Esophagus muscularis mucosa (tissue), 4 donors: Measurements from ENCODE around the gene ST3GAL3. TPM values are rescaled to one million over a fixed set of nuclear protein-coding genes. Genes with fewer than 3 reads are reported as not detected.

Source experiments
- DNase-seq: peaks from one replicate; pipeline ENCODE4 v3.0.0-alpha.2; 2017; ENCODE audit errors: extremely low spot score
- H3K27ac ChIP-seq, 4 donors: fragments of 200-600 bp; sonication (generic); replicated peaks in 1 of 4; 1 replicate in 3 of 4; 2 replicates in 1 of 4; pipeline ENCODE4 v1.5.1; 2016 to 2019; ENCODE audit warnings: mild to moderate bottlenecking in 1 of 4
- H3K27me3 ChIP-seq, 4 donors: fragments of 200-600 bp; sonication (generic); one replicate each; pipeline versions ENCODE4 v1.5.1 to v1.6.0; 2016 to 2019
- H3K36me3 ChIP-seq, 4 donors: fragments of 200-600 bp; sonication (generic); one replicate each; pipeline ENCODE4 v1.5.1; 2016 to 2019
- H3K4me1 ChIP-seq, 4 donors: fragments of 200-600 bp; sonication (generic); one replicate each; pipeline ENCODE4 v1.5.1; 2016 to 2019
- H3K4me3 ChIP-seq, 4 donors: fragments of 200-600 bp; sonication (generic); 1 replicate in 2 of 4; 2 replicates in 2 of 4; pipeline ENCODE4 v1.5.1; 2016 to 2019; ENCODE audit warnings: mild to moderate bottlenecking in 4 of 4, moderate library complexity in 1 of 4
- H3K9me3 ChIP-seq, 4 donors: fragments of 200-600 bp; sonication (generic); 1 replicate in 3 of 4; 2 replicates in 1 of 4; pipeline ENCODE4 v1.5.1; 2016 to 2019
- EP300 ChIP-seq: sonication (generic); formaldehyde crosslinking; IDR thresholded peaks from one replicate; pipeline ENCODE4 v1.6.1; 2017; ENCODE audit warnings: antibody characterized with exemption
- POLR2A ChIP-seq: fragments of 450-650 bp; IDR thresholded peaks from one replicate; pipeline ENCODE4 v1.6.1; 2017; ENCODE audit warnings: antibody characterized with exemption, moderate library complexity, mild to moderate bottlenecking, low read depth
- POLR2AphosphoS5 ChIP-seq, 2 donors: sonication (generic); formaldehyde crosslinking; IDR thresholded peaks; one replicate each; pipeline ENCODE4 v1.6.1; 2017; ENCODE audit warnings: antibody characterized with exemption in 2 of 2
- WGBS: methylation state at CpG from one replicate; pipeline ENCODE4 v1.1.5; 2018; 5-methylcytosine and 5-hydroxymethylcytosine counted together
- intact Hi-C: fragments of 100-400 bp; cut with DNase I; formaldehyde crosslinking; loops from one replicate; pipeline ENCODE4 v1.15.1; 2023
- total RNA-seq, 4 donors: library from RNA; depleted of rRNA; stranded (reverse); fragments of >200 nt; gene quantifications; one replicate each; pipeline versions ENCODE4 v1.1.0 to v1.2.1, GENCODE V29; 2016
- TF ChIP-seq, protein P1 (sequence below), 3 experiments: fragments of 200-600 bp in 2 of 3; fragments of 450-650 bp in 1 of 3; sonication (generic) in 2 of 3; IDR thresholded peaks; one replicate each; pipeline ENCODE4 v1.5.1; 2017 to 2019; ENCODE audit warnings: antibody characterized with exemption in 3 of 3, mild to moderate bottlenecking in 2 of 3, moderate library complexity in 1 of 3

The ST3GAL3 gene
- total RNA-seq, 4 donors from 2014 or later, result 23.3 to 37.1 (median 30.1) TPM

DNA sequence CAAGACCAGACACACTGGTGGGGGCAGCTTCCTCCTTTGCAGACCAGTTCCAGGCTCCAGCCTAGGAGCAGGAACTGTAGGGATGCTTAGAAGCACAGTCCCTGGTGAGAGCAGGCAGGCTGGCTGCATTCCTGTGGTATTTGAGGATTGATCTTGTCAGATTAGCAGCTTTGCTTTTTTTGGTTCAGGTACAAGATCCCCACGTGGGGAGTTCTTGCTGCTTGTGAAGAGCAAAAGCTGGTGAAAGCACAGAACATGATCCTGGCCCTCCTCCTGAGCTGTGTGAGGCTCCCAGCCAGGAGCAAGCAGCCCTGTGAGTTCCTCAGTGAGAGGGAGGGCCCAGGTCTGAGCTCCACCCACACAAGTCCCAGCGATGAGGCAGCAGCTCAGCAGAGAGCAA lies 151.0 kb downstream of the ST3GAL3 start:
- intact Hi-C loops, result no loop called here
- Histone ChIP-seq H3K27me3 (no peaks in the 10 kb centered on the region), H3K9me3 (no peaks in the 10 kb centered on the region), H3K4me1 (peaks cover 8 to 47% (median 40%) of the 10 kb centered on the region in 4 donors), H3K36me3 (peaks cover 0 to 11% (median 0%) of the 10 kb centered on the region in 4 donors), H3K27ac (peak overlapping the region; percentile 71 to 81 (median 76)), H3K4me3 (no peak overlapping the region)
- 31% methylated on average over 2 of the region's 2 CpGs for WGBS
- DNase-seq, result no peak
- peak in 1 of 2 donors; percentile 73 for TF ChIP-seq POLR2AphosphoS5 (IDR thresholded peaks at IDR 0.05)
- no peak for TF ChIP-seq POLR2A

DNA sequence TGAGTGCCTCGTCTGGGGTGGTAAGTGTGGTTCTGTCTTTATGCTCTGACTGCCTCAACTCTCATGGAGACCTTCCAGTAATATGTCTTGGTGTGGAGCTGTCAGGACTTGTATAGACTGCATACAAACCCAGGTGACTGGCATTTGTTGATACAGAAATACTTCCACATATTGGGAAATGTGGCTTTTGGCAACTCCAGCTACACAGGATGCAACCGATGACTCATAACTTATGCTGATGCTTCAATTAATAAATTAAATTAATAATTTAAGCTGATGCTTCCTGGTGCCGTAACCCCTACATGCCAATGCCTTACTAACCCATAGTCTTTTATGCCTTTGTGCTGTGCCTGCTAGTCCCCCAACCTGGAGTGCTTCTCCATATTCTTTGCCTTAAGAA lies 154.0 kb downstream of the ST3GAL3 start:
- Histone ChIP-seq H3K27me3 (no peaks in the 10 kb centered on the region), H3K4me1 (peaks cover 14 to 71% (median 60%) of the 10 kb centered on the region in 4 donors), H3K9me3 (no peaks in the 10 kb centered on the region), H3K27ac (no peak overlapping the region), H3K36me3 (peaks cover 0 to 4% (median 0%) of the 10 kb centered on the region in 4 donors), H3K4me3 (no peak overlapping the region)
- WGBS, result 63% methylated on average over 3 of the region's 3 CpGs
- intact Hi-C loops, result no loop called here
- TF ChIP-seq POLR2A (no peak), EP300 (no peak), POLR2AphosphoS5 (IDR thresholded peaks at IDR 0.05) (no peak)
- TF ChIP-seq, protein P1, sequence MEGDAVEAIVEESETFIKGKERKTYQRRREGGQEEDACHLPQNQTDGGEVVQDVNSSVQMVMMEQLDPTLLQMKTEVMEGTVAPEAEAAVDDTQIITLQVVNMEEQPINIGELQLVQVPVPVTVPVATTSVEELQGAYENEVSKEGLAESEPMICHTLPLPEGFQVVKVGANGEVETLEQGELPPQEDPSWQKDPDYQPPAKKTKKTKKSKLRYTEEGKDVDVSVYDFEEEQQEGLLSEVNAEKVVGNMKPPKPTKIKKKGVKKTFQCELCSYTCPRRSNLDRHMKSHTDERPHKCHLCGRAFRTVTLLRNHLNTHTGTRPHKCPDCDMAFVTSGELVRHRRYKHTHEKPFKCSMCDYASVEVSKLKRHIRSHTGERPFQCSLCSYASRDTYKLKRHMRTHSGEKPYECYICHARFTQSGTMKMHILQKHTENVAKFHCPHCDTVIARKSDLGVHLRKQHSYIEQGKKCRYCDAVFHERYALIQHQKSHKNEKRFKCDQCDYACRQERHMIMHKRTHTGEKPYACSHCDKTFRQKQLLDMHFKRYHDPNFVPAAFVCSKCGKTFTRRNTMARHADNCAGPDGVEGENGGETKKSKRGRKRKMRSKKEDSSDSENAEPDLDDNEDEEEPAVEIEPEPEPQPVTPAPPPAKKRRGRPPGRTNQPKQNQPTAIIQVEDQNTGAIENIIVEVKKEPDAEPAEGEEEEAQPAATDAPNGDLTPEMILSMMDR (IDR thresholded peaks at IDR 0.05), result no peak
- DNase-seq, result no peak

DNA sequence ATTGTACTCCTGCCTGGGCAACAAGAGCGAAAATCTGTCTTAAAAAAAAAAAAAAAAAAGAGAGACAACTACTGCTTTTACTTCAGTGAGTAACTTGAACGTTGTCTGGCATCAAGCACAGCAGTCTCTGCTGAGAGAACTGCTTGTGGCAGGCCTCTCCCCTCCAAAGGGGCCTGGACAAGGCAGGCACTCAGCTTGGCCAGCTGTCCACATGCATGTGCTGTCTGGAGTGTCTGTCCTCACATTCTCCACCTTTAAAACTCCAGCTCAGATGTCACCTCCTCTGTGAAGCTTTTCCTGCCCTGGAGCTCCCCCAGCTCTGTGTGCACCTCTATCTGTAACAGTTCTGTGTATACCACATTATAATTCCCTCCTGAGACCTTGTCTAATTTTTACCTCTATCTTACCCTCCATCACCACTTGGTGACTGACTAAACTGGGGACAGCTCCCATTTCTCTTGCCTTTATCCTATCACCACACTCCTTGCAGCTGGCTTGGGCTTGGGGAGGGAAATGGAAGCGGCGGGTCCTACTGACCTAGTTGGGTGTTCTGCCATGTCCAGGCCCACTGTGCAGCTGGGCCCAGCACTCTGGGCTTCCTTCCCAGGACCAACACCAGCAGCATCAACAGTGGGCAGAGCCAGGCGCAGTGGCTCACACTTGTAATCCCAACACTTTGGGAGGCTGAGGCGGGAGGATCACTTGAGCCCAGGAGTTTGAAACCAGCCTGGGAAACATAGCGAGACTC lies 154.8 kb downstream of the ST3GAL3 start:
- 93% methylated on average over 7 of the region's 7 CpGs for WGBS
- TF ChIP-seq, protein P1 (IDR thresholded peaks at IDR 0.05), result no peak
- TF ChIP-seq POLR2AphosphoS5 (IDR thresholded peaks at IDR 0.05) (no peak), EP300 (no peak), POLR2A (no peak)
- H3K27ac ChIP-seq, result no peak overlapping the region
- H3K36me3 ChIP-seq, result peaks cover 0 to 4% (median 0%) of the 10 kb centered on the region in 4 donors
- peaks cover 14 to 77% (median 62%) of the 10 kb centered on the region in 4 donors for H3K4me1 ChIP-seq
- H3K27me3 ChIP-seq, result no peaks in the 10 kb centered on the region
- DNase-seq, result no peak
- no peak overlapping the region for H3K4me3 ChIP-seq
- intact Hi-C loops, result no loop called here
- no peaks in the 10 kb centered on the region for H3K9me3 ChIP-seq

DNA sequence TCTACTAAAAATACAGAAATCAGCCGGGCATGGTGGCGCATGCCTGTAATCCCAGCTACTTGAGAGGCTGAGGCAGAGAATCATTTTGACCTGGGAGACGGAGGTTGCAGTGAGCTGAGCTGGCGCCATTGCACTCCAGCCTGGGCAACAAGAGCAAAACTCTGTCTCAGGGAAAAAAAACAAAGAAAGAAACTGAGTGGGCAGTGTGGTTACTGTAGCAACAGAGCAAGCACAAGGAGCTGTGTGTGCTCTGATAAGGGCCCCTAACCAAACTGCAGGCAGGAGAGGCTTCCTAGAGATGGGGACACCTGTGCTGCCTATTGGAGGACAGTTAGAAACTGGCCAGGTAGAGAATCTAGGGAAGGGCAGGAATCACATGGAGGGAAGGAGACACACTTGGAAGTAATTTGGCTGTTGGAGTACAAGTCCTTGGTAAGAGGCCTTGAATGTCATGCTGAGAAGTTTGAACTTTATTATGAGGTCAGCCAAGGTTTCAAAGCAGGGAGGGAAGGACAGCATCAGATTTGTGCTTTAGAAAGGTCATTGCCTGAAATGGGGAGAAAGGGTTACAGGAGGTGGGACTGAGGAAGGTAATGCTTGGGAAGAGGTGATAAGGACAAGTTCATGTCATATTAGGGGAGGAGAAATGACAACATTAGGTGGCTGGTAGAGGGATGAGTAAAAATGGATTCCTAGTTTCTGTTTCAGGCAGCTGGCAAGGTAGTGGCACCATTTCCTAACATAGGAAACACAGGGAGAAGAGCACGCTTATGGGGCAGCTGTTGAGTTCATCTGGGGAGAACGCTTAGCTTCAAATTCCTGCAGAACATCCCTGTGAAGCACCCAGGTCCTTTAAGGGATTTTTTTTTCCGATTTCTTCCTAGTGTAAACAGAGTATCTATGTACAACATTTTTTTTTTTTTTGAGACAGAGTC lies 157.0 kb downstream of the ST3GAL3 start:
- Histone ChIP-seq H3K4me3 (no peak overlapping the region), H3K4me1 (peaks cover 23 to 82% (median 66%) of the 10 kb centered on the region in 4 donors), H3K27me3 (no peaks in the 10 kb centered on the region), H3K27ac (peak overlapping the region; percentile 24 to 73 (median 62)), H3K9me3 (no peaks in the 10 kb centered on the region), H3K36me3 (no peaks in the 10 kb centered on the region)
- 80% methylated on average over 7 of the region's 7 CpGs for WGBS
- TF ChIP-seq POLR2AphosphoS5 (IDR thresholded peaks at IDR 0.05) (no peak), POLR2A (no peak), EP300 (no peak)
- TF ChIP-seq, protein P1 (IDR thresholded peaks at IDR 0.05), result no peak
- DNase-seq, result no peak
- intact Hi-C loops, result no loop called here

DNA sequence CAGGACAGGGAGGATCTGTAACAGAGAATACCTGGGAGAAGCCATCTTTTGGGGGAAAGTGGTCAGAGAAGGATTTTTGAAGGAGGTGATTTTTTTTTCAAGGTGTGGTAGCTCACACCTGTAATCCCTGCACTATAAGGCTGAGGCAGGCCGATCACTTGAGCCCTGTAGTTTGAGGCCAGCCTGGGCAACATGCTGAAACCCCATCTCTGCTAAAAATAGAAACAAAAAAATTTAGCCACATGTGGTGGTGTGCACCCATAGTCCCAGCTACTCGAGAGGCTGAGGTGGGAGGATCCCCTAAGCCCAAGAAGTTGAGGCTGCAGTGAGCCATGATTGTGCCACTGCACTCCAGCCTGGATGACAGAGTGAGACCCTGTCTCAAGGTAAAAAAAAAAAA lies 158.9 kb downstream of the ST3GAL3 start:
- DNase-seq, result no peak
- H3K4me1 ChIP-seq, result peaks cover 30 to 70% (median 67%) of the 10 kb centered on the region in 4 donors
- no peaks in the 10 kb centered on the region for H3K27me3 ChIP-seq
- H3K36me3 ChIP-seq, result no peaks in the 10 kb centered on the region
- H3K4me3 ChIP-seq, result no peak overlapping the region
- no peaks in the 10 kb centered on the region for H3K9me3 ChIP-seq
- H3K27ac ChIP-seq, result no peak overlapping the region
- intact Hi-C loops, result no loop called here
- TF ChIP-seq, protein P1 (IDR thresholded peaks at IDR 0.05), result no peak
- TF ChIP-seq EP300 (no peak), POLR2A (no peak), POLR2AphosphoS5 (IDR thresholded peaks at IDR 0.05) (no peak)
- 84% methylated on average over 2 of the region's 2 CpGs for WGBS
